ENCODE data around the gene ZC2HC1C.

DNA sequence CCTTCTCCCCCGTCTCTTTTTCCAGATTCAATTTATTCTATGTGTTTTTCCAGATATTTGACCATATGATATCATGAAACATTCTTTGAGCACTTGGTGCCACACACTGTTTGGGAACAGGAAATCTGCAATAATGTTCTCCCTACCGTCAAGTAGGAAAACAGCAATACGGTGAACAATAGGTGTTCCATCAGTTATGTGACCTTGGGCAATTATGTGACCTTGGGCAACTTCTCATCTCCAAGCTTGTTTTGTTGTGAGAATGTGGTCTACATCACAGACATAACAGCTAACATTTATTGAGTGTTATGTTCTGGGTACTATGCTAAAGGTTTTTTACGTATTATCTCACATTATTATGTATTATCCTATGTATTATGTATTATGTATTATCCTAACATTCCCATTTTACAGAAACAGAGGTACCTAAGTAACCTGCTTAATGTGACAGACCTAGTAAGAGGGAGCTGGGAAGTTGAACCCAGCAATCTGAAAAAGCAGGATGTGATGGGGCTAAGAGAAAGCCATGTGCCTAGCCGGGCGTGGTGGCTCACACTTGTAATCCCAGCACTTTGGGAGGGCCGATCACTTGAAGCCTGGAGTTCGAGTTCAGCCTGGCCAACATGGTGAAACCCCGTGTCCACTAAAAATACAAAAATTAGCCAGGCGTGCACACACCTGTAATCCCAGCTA is 58.6 kb downstream of the ZC2HC1C start:
- TF ChIP-seq, protein P1, sequence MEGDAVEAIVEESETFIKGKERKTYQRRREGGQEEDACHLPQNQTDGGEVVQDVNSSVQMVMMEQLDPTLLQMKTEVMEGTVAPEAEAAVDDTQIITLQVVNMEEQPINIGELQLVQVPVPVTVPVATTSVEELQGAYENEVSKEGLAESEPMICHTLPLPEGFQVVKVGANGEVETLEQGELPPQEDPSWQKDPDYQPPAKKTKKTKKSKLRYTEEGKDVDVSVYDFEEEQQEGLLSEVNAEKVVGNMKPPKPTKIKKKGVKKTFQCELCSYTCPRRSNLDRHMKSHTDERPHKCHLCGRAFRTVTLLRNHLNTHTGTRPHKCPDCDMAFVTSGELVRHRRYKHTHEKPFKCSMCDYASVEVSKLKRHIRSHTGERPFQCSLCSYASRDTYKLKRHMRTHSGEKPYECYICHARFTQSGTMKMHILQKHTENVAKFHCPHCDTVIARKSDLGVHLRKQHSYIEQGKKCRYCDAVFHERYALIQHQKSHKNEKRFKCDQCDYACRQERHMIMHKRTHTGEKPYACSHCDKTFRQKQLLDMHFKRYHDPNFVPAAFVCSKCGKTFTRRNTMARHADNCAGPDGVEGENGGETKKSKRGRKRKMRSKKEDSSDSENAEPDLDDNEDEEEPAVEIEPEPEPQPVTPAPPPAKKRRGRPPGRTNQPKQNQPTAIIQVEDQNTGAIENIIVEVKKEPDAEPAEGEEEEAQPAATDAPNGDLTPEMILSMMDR (IDR thresholded peaks at IDR 0.05), result no peak
- TF ChIP-seq POLR2A (IDR thresholded peaks at IDR 0.05; ENCODE audit: low read length) (no peak), MAZ (IDR thresholded peaks at IDR 0.05; ENCODE audit: borderline replicate concordance, low read depth, low read length) (no peak), NR3C1 (IDR thresholded peaks at IDR 0.05) (no peak), POLR2AphosphoS2 (conservative IDR thresholded peaks at IDR 0.05; ENCODE audit: low read length) (no peak)
